22Rv1 (cell line): ENCODE results near the gene WDR76.

Experiments used
- ZFX ChIP-seq: fragments of 450-650 bp; IDR thresholded peaks from 2 replicates; pipeline ENCODE4 v1.6.1; 2017; ENCODE audit warnings: antibody characterized with exemption, borderline replicate concordance
- TF ChIP-seq, protein P1 (sequence below): fragments of 450-650 bp; IDR thresholded peaks from 2 replicates; pipeline ENCODE4 v1.5.1; 2017; ENCODE audit warnings: mild to moderate bottlenecking

- TF ChIP-seq, protein P1, sequence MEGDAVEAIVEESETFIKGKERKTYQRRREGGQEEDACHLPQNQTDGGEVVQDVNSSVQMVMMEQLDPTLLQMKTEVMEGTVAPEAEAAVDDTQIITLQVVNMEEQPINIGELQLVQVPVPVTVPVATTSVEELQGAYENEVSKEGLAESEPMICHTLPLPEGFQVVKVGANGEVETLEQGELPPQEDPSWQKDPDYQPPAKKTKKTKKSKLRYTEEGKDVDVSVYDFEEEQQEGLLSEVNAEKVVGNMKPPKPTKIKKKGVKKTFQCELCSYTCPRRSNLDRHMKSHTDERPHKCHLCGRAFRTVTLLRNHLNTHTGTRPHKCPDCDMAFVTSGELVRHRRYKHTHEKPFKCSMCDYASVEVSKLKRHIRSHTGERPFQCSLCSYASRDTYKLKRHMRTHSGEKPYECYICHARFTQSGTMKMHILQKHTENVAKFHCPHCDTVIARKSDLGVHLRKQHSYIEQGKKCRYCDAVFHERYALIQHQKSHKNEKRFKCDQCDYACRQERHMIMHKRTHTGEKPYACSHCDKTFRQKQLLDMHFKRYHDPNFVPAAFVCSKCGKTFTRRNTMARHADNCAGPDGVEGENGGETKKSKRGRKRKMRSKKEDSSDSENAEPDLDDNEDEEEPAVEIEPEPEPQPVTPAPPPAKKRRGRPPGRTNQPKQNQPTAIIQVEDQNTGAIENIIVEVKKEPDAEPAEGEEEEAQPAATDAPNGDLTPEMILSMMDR: peak; percentile 91
- TF ChIP-seq ZFX: no peak
Observed at GRCh38 chr15:43903864-43904290, 77.1 kb downstream of the WDR76 start.
